Tibial nerve (tissue), 4 donors: ENCODE results near the gene HYCC1. TPM values are rescaled to one million over a fixed set of nuclear protein-coding genes. Genes with fewer than 3 reads are reported as not detected.

Source experiments
- DNase-seq, 2 donors: peaks; one replicate each; pipeline ENCODE4 v3.0.0-alpha.2; 2019; ENCODE audit warnings: low spot score in 2 of 2
- H3K27ac ChIP-seq, 4 donors: fragments of 200-600 bp; sonication (generic) in 3 of 4; one replicate each; pipeline ENCODE4 v1.5.1; 2017 to 2019; ENCODE audit warnings: mild to moderate bottlenecking in 1 of 4
- H3K27me3 ChIP-seq, 2 donors: fragments of 200-600 bp; sonication (generic) in 1 of 2; one replicate each; pipeline versions ENCODE4 v1.5.1 to v1.6.0; 2017 to 2019
- H3K36me3 ChIP-seq, 3 donors: fragments of 200-600 bp; sonication (generic); one replicate each; pipeline ENCODE4 v1.5.1; 2018 to 2019
- H3K4me1 ChIP-seq, 4 donors: fragments of 200-600 bp; sonication (generic) in 3 of 4; one replicate each; pipeline ENCODE4 v1.5.1; 2017 to 2019
- H3K4me3 ChIP-seq, 4 donors: fragments of 200-600 bp; sonication (generic) in 3 of 4; one replicate each; pipeline ENCODE4 v1.5.1; 2017 to 2019; ENCODE audit warnings: mild to moderate bottlenecking in 1 of 4, moderate library complexity in 1 of 4
- H3K9me3 ChIP-seq, 4 donors: fragments of 200-600 bp; sonication (generic) in 3 of 4; one replicate each; pipeline ENCODE4 v1.5.1; 2017 to 2019
- EP300 ChIP-seq, 2 donors: sonication (generic); formaldehyde crosslinking; IDR thresholded peaks; one replicate each; pipeline ENCODE4 v1.6.1; 2017; ENCODE audit warnings: antibody characterized with exemption in 2 of 2, mild to moderate bottlenecking in 1 of 2
- POLR2A ChIP-seq, 2 donors: fragments of 450-650 bp; IDR thresholded peaks; one replicate each; pipeline ENCODE4 v1.6.1; 2017; ENCODE audit warnings: antibody characterized with exemption in 2 of 2, mild to moderate bottlenecking in 2 of 2, moderate library complexity in 2 of 2
- WGBS, 2 donors: methylation state at CpG; one replicate each; pipeline ENCODE4 v1.1.5; 2018; 5-methylcytosine and 5-hydroxymethylcytosine counted together
- total RNA-seq, 4 donors: library from RNA; depleted of rRNA; stranded (reverse); fragments of >200 nt; gene quantifications; one replicate each; pipeline ENCODE4 v1.1.0, GENCODE V29; 2016
- TF ChIP-seq, protein P1 (sequence below), 5 experiments: fragments of 200-600 bp in 3 of 5; fragments of 450-650 bp in 2 of 5; sonication (generic) in 3 of 5; IDR thresholded peaks; one replicate each; pipeline ENCODE4 v1.5.1; 2016 to 2019; ENCODE audit warnings: antibody characterized with exemption in 5 of 5, mild to moderate bottlenecking in 3 of 5, moderate library complexity in 2 of 5

The HYCC1 gene
- total RNA-seq, 4 donors from 2014 or later: 15.9 to 61.5 (median 53.1) TPM

- Histone ChIP-seq H3K27ac (no peak overlapping the region), H3K9me3 (no peaks in the 10 kb centered on the region), H3K36me3 (no peaks in the 10 kb centered on the region), H3K27me3 (no peaks in the 10 kb centered on the region), H3K4me3 (no peak overlapping the region), H3K4me1 (no peaks in the 10 kb centered on the region)
- no peak for DNase-seq
- WGBS, 2 donors: 90 to 92% methylated on average over 1 of the region's 1 CpG
- TF ChIP-seq EP300 (IDR thresholded peaks at IDR 0.05) (no peak), POLR2A (IDR thresholded peaks at IDR 0.05) (no peak)
- TF ChIP-seq, protein P1, sequence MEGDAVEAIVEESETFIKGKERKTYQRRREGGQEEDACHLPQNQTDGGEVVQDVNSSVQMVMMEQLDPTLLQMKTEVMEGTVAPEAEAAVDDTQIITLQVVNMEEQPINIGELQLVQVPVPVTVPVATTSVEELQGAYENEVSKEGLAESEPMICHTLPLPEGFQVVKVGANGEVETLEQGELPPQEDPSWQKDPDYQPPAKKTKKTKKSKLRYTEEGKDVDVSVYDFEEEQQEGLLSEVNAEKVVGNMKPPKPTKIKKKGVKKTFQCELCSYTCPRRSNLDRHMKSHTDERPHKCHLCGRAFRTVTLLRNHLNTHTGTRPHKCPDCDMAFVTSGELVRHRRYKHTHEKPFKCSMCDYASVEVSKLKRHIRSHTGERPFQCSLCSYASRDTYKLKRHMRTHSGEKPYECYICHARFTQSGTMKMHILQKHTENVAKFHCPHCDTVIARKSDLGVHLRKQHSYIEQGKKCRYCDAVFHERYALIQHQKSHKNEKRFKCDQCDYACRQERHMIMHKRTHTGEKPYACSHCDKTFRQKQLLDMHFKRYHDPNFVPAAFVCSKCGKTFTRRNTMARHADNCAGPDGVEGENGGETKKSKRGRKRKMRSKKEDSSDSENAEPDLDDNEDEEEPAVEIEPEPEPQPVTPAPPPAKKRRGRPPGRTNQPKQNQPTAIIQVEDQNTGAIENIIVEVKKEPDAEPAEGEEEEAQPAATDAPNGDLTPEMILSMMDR (IDR thresholded peaks at IDR 0.05): no peak
These were observed 13.3 kb upstream of the HYCC1 start for GRCh38 chr7:23027261-23027660.

GRCh38 chr7:23026164-23026563 lies 12.2 kb upstream of the HYCC1 start:
- Histone ChIP-seq H3K4me1 (no peaks in the 10 kb centered on the region), H3K27ac (no peak overlapping the region), H3K27me3 (no peaks in the 10 kb centered on the region), H3K36me3 (no peaks in the 10 kb centered on the region), H3K9me3 (no peaks in the 10 kb centered on the region), H3K4me3 (no peak overlapping the region)
- 87 to 88% methylated on average over 4 of the region's 4 CpGs for WGBS, 2 donors
- TF ChIP-seq, protein P1 (IDR thresholded peaks at IDR 0.05): no peak
- TF ChIP-seq EP300 (IDR thresholded peaks at IDR 0.05) (no peak), POLR2A (IDR thresholded peaks at IDR 0.05) (no peak)
- DNase-seq: no peak

DNA sequence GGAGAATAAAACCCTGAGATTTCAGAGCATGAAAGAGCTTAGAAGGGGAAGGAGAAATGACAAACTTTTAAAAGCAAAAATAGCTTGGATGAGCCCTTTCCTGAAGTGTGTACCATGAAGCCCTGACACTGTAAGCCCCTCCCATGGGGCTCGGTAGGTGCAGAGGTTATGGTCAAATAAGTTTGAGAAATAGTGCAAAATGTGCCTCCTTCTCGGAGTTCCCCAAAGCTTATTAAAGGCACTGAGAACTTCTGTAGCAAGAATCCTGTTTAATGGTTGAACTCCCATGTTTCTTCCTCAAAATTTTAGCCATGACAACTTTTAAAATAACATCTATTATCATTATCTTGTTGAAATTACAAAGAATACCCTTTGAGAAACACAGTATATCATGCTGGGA lies 10.5 kb upstream of the HYCC1 start:
- WGBS, 2 donors: 87 to 92% methylated on average over 2 of the region's 2 CpGs
- Histone ChIP-seq H3K4me1 (no peaks in the 10 kb centered on the region), H3K27ac (no peak overlapping the region), H3K4me3 (no peak overlapping the region), H3K9me3 (no peaks in the 10 kb centered on the region), H3K27me3 (no peaks in the 10 kb centered on the region), H3K36me3 (no peaks in the 10 kb centered on the region)
- TF ChIP-seq EP300 (IDR thresholded peaks at IDR 0.05): no peak
- TF ChIP-seq, protein P1 (IDR thresholded peaks at IDR 0.05): no peak
- no peak for TF ChIP-seq POLR2A (IDR thresholded peaks at IDR 0.05)
- DNase-seq: no peak

GRCh38 chr7:23022851-23023250 lies 8.9 kb upstream of the HYCC1 start:
- no peak overlapping the region for H3K27ac ChIP-seq

GRCh38 chr7:23022258-23022769 lies 8.4 kb upstream of the HYCC1 start:
- Histone ChIP-seq H3K27me3 (no peaks in the 10 kb centered on the region), H3K9me3 (no peaks in the 10 kb centered on the region), H3K4me3 (no peak overlapping the region), H3K4me1 (no peaks in the 10 kb centered on the region), H3K27ac (no peak overlapping the region), H3K36me3 (no peaks in the 10 kb centered on the region)
- TF ChIP-seq POLR2A (IDR thresholded peaks at IDR 0.05) (no peak), EP300 (IDR thresholded peaks at IDR 0.05) (no peak)
- TF ChIP-seq, protein P1 (IDR thresholded peaks at IDR 0.05): no peak
- no peak for DNase-seq
- WGBS, 2 donors: 54 to 56% methylated on average over 7 of the region's 7 CpGs

More at GRCh38 chr7:23022851-23023250, 8.9 kb upstream of the HYCC1 start:
- Histone ChIP-seq H3K36me3 (no peaks in the 10 kb centered on the region), H3K4me3 (no peak overlapping the region), H3K4me1 (no peaks in the 10 kb centered on the region), H3K27me3 (no peaks in the 10 kb centered on the region), H3K9me3 (no peaks in the 10 kb centered on the region)
- TF ChIP-seq, protein P1 (IDR thresholded peaks at IDR 0.05): no peak
- no peak for TF ChIP-seq EP300 (IDR thresholded peaks at IDR 0.05)
- TF ChIP-seq POLR2A (IDR thresholded peaks at IDR 0.05): no peak
- no peak for DNase-seq
- WGBS, 2 donors: 85 to 89% methylated on average over 2 of the region's 2 CpGs
